ENCODE data around the gene CNTNAP5.

The CNTNAP5 gene

GRCh38 chr2:124589971-124590370, 564.9 kb downstream of the CNTNAP5 start:
- Histone ChIP-seq H2AFZ (ENCODE audit: low read length, unreplicated experiment) (no peak overlapping the region), H3K4me3 (ENCODE audit: low read depth, low read length) (no peak overlapping the region), H3K27me3 (ENCODE audit: insufficient read depth, low read length) (no peaks in the 10 kb centered on the region), H3K4me1 (ENCODE audit: control insufficient read depth, insufficient read depth, low read length, unreplicated experiment) (no peaks in the 10 kb centered on the region), H3K27ac (ENCODE audit: low read depth, low read length) (no peak overlapping the region), H3K36me3 (ENCODE audit: insufficient read depth, low read length) (no peaks in the 10 kb centered on the region), H3K79me2 (ENCODE audit: control insufficient read depth, insufficient read depth, low read length, unreplicated experiment) (no peaks in the 10 kb centered on the region)

GRCh38 chr2:124602759-124603158, 577.7 kb downstream of the CNTNAP5 start:
- H3K4me3 ChIP-seq (ENCODE audit: low read depth, low read length): no peak overlapping the region
- H3K36me3 ChIP-seq (ENCODE audit: insufficient read depth, low read length): no peaks in the 10 kb centered on the region
- H2AFZ ChIP-seq (ENCODE audit: low read length, unreplicated experiment): no peak overlapping the region
- H3K27ac ChIP-seq (ENCODE audit: low read depth, low read length): no peak overlapping the region
- no peaks in the 10 kb centered on the region for H3K27me3 ChIP-seq (ENCODE audit: insufficient read depth, low read length)
- H3K79me2 ChIP-seq (ENCODE audit: control insufficient read depth, insufficient read depth, low read length, unreplicated experiment): no peaks in the 10 kb centered on the region
- no peaks in the 10 kb centered on the region for H3K4me1 ChIP-seq (ENCODE audit: control insufficient read depth, insufficient read depth, low read length, unreplicated experiment)

GRCh38 chr2:124604940-124605339, 579.9 kb downstream of the CNTNAP5 start:
- H2AFZ ChIP-seq (ENCODE audit: low read length, unreplicated experiment): no peak overlapping the region
- H3K27me3 ChIP-seq (ENCODE audit: insufficient read depth, low read length): no peaks in the 10 kb centered on the region
- no peaks in the 10 kb centered on the region for H3K79me2 ChIP-seq (ENCODE audit: control insufficient read depth, insufficient read depth, low read length, unreplicated experiment)
- H3K4me3 ChIP-seq (ENCODE audit: low read depth, low read length): no peak overlapping the region
- no peaks in the 10 kb centered on the region for H3K36me3 ChIP-seq (ENCODE audit: insufficient read depth, low read length)
- no peak overlapping the region for H3K27ac ChIP-seq (ENCODE audit: low read depth, low read length)
- H3K4me1 ChIP-seq (ENCODE audit: control insufficient read depth, insufficient read depth, low read length, unreplicated experiment): no peaks in the 10 kb centered on the region

GRCh38 chr2:124607679-124608078, 582.6 kb downstream of the CNTNAP5 start:
- Histone ChIP-seq H3K27me3 (ENCODE audit: insufficient read depth, low read length) (no peaks in the 10 kb centered on the region), H3K4me1 (ENCODE audit: control insufficient read depth, insufficient read depth, low read length, unreplicated experiment) (no peaks in the 10 kb centered on the region)

GRCh38 chr2:124609667-124610066, 584.6 kb downstream of the CNTNAP5 start:
- Histone ChIP-seq H3K4me3 (ENCODE audit: low read depth, low read length) (no peak overlapping the region), H3K79me2 (ENCODE audit: control insufficient read depth, insufficient read depth, low read length, unreplicated experiment) (no peaks in the 10 kb centered on the region), H2AFZ (ENCODE audit: low read length, unreplicated experiment) (no peak overlapping the region), H3K27me3 (ENCODE audit: insufficient read depth, low read length) (no peaks in the 10 kb centered on the region), H3K4me1 (ENCODE audit: control insufficient read depth, insufficient read depth, low read length, unreplicated experiment) (no peaks in the 10 kb centered on the region), H3K27ac (ENCODE audit: low read depth, low read length) (no peak overlapping the region), H3K36me3 (ENCODE audit: insufficient read depth, low read length) (no peaks in the 10 kb centered on the region)

More at GRCh38 chr2:124607679-124608078, 582.6 kb downstream of the CNTNAP5 start:
- no peak overlapping the region for H3K27ac ChIP-seq (ENCODE audit: low read depth, low read length)
- no peak overlapping the region for H2AFZ ChIP-seq (ENCODE audit: low read length, unreplicated experiment)
- H3K4me3 ChIP-seq (ENCODE audit: low read depth, low read length): no peak overlapping the region
- H3K79me2 ChIP-seq (ENCODE audit: control insufficient read depth, insufficient read depth, low read length, unreplicated experiment): no peaks in the 10 kb centered on the region
- no peaks in the 10 kb centered on the region for H3K36me3 ChIP-seq (ENCODE audit: insufficient read depth, low read length)

GRCh38 chr2:124610141-124610540, 585.1 kb downstream of the CNTNAP5 start:
- H3K27ac ChIP-seq (ENCODE audit: low read depth, low read length): no peak overlapping the region
- H3K79me2 ChIP-seq (ENCODE audit: control insufficient read depth, insufficient read depth, low read length, unreplicated experiment): no peaks in the 10 kb centered on the region
- H3K36me3 ChIP-seq (ENCODE audit: insufficient read depth, low read length): no peaks in the 10 kb centered on the region
- no peak overlapping the region for H2AFZ ChIP-seq (ENCODE audit: low read length, unreplicated experiment)
- no peak overlapping the region for H3K4me3 ChIP-seq (ENCODE audit: low read depth, low read length)
- H3K4me1 ChIP-seq (ENCODE audit: control insufficient read depth, insufficient read depth, low read length, unreplicated experiment): no peaks in the 10 kb centered on the region
- H3K27me3 ChIP-seq (ENCODE audit: insufficient read depth, low read length): no peaks in the 10 kb centered on the region

- Histone ChIP-seq H2AFZ (ENCODE audit: low read length, unreplicated experiment) (no peak overlapping the region), H3K4me3 (ENCODE audit: low read depth, low read length) (no peak overlapping the region), H3K4me1 (ENCODE audit: control insufficient read depth, insufficient read depth, low read length, unreplicated experiment) (no peaks in the 10 kb centered on the region), H3K27ac (ENCODE audit: low read depth, low read length) (no peak overlapping the region), H3K36me3 (ENCODE audit: insufficient read depth, low read length) (no peaks in the 10 kb centered on the region), H3K79me2 (ENCODE audit: control insufficient read depth, insufficient read depth, low read length, unreplicated experiment) (no peaks in the 10 kb centered on the region), H3K27me3 (ENCODE audit: insufficient read depth, low read length) (no peaks in the 10 kb centered on the region)
These were observed 585.8 kb downstream of the CNTNAP5 start for GRCh38 chr2:124610866-124611265.

GRCh38 chr2:124623560-124623959, 598.5 kb downstream of the CNTNAP5 start:
- Histone ChIP-seq H3K79me2 (ENCODE audit: control insufficient read depth, insufficient read depth, low read length, unreplicated experiment) (no peaks in the 10 kb centered on the region), H3K36me3 (ENCODE audit: insufficient read depth, low read length) (no peaks in the 10 kb centered on the region)

GRCh38 chr2:124625561-124625960, 600.5 kb downstream of the CNTNAP5 start:
- H3K27ac ChIP-seq (ENCODE audit: low read depth, low read length): no peak overlapping the region
- no peaks in the 10 kb centered on the region for H3K79me2 ChIP-seq (ENCODE audit: control insufficient read depth, insufficient read depth, low read length, unreplicated experiment)
- no peaks in the 10 kb centered on the region for H3K36me3 ChIP-seq (ENCODE audit: insufficient read depth, low read length)
- no peaks in the 10 kb centered on the region for H3K27me3 ChIP-seq (ENCODE audit: insufficient read depth, low read length)
- no peaks in the 10 kb centered on the region for H3K4me1 ChIP-seq (ENCODE audit: control insufficient read depth, insufficient read depth, low read length, unreplicated experiment)
- no peak overlapping the region for H3K4me3 ChIP-seq (ENCODE audit: low read depth, low read length)
- H2AFZ ChIP-seq (ENCODE audit: low read length, unreplicated experiment): no peak overlapping the region

More at GRCh38 chr2:124623560-124623959, 598.5 kb downstream of the CNTNAP5 start:
- H3K4me3 ChIP-seq (ENCODE audit: low read depth, low read length): no peak overlapping the region
- H3K27ac ChIP-seq (ENCODE audit: low read depth, low read length): no peak overlapping the region
- no peak overlapping the region for H2AFZ ChIP-seq (ENCODE audit: low read length, unreplicated experiment)
- H3K4me1 ChIP-seq (ENCODE audit: control insufficient read depth, insufficient read depth, low read length, unreplicated experiment): no peaks in the 10 kb centered on the region
- H3K27me3 ChIP-seq (ENCODE audit: insufficient read depth, low read length): no peaks in the 10 kb centered on the region

GRCh38 chr2:124626993-124627392, 601.9 kb downstream of the CNTNAP5 start:
- Histone ChIP-seq H3K4me1 (ENCODE audit: control insufficient read depth, insufficient read depth, low read length, unreplicated experiment) (no peaks in the 10 kb centered on the region), H3K27ac (ENCODE audit: low read depth, low read length) (no peak overlapping the region), H3K27me3 (ENCODE audit: insufficient read depth, low read length) (no peaks in the 10 kb centered on the region), H2AFZ (ENCODE audit: low read length, unreplicated experiment) (no peak overlapping the region), H3K4me3 (ENCODE audit: low read depth, low read length) (no peak overlapping the region), H3K36me3 (ENCODE audit: insufficient read depth, low read length) (no peaks in the 10 kb centered on the region), H3K79me2 (ENCODE audit: control insufficient read depth, insufficient read depth, low read length, unreplicated experiment) (no peaks in the 10 kb centered on the region)

- Histone ChIP-seq H2AFZ (ENCODE audit: low read length, unreplicated experiment) (no peak overlapping the region), H3K79me2 (ENCODE audit: control insufficient read depth, insufficient read depth, low read length, unreplicated experiment) (no peaks in the 10 kb centered on the region)
These were observed 608.7 kb downstream of the CNTNAP5 start for GRCh38 chr2:124633812-124634211.

More at GRCh38 chr2:124633812-124634211, 608.7 kb downstream of the CNTNAP5 start:
- H3K4me1 ChIP-seq (ENCODE audit: control insufficient read depth, insufficient read depth, low read length, unreplicated experiment): no peaks in the 10 kb centered on the region
- H3K36me3 ChIP-seq (ENCODE audit: insufficient read depth, low read length): no peaks in the 10 kb centered on the region
- no peak overlapping the region for H3K4me3 ChIP-seq (ENCODE audit: low read depth, low read length)
- no peak overlapping the region for H3K27ac ChIP-seq (ENCODE audit: low read depth, low read length)
- no peaks in the 10 kb centered on the region for H3K27me3 ChIP-seq (ENCODE audit: insufficient read depth, low read length)
